ENCODE measurements around the gene TEX44.
"Not testable (repeated sequence)": the region's sequence is repeated elsewhere in the genome, so short reads cannot be mapped to it uniquely, and the experiment has no call there.

Gene TEX44

DNA sequence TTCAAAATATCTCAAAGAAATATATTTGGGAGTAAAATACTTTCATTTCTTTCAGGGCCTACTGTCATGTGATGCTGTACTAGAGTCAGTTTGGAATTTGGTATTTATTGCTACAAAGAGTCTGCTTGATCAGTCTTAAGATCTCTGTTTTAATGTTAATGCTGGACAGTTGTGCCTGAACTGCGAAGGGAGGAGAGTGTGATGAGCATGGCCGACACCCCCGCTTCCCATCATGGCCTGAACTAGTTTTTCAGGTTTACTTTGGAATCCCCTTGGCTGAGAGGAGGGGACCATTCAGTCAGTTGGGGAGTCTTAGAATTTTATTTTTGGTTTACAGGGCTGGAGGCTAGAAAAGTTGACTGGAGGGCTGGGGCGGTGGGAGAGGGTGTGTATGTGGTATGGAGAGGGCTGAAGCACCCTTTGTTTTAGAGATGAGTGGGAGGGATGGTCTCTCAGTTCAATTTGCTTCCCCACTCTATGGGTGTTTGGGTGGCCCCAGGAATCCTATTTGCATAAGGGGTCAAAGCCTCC lies 20.9 kb upstream of the TEX44 start:
- no peak for DNase-seq

DNA sequence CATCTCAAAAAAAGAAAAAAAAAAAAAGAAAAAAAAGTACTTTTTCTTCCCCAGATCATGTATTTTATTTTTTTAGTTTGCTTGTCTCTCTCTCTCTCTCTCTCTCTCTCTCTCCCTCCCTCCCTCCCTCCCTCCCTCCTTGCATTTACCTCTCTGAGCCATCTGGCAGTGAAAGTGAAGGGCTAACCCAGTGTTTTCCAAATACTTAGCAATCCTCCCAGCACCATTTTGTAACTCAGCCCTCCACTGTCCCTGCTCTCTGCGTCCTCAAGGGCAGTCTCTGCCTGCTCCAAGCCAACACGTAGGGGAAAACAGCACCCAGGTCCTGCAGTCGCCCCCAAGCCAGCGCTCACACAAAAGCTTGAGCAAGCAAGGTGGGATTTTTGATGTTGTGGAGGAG lies 19.6 kb upstream of the TEX44 start:
- no peak for DNase-seq

DNA sequence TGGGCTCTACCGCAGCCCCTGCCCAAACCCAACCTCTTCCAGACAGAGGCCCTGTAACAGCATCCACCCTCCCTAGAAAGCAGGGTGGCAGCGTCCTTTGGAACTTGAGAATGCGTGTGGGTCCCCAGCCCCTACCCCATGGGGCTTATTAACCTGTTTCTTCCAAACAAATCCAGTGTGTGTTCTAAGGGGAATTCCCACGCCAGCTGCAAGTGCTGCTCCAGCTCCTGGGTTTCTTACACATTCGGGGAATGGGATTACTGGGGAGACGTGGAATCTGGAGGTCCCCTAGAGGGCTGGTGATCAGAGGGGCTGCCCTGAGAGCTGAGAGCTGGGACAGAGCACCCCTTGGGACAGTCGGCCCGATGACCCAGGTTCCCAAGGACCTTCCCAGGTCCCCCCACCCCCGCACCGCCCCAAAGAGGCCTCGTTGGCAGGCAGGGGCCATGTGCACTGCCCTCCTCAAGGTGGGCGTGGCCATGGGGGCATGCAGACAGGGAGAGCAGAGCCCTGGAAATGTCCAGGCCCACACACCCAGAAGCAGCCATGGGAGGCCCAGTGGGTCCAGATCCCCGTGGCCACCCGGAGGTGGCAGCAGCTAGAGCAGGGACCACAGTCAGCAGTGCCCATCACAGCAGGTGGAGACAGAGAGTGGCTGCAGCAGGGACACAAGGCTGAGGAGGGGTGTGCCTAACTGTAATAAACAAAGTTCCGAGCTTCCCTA lies 18.8 kb upstream of the TEX44 start:
- no peak for DNase-seq

DNA sequence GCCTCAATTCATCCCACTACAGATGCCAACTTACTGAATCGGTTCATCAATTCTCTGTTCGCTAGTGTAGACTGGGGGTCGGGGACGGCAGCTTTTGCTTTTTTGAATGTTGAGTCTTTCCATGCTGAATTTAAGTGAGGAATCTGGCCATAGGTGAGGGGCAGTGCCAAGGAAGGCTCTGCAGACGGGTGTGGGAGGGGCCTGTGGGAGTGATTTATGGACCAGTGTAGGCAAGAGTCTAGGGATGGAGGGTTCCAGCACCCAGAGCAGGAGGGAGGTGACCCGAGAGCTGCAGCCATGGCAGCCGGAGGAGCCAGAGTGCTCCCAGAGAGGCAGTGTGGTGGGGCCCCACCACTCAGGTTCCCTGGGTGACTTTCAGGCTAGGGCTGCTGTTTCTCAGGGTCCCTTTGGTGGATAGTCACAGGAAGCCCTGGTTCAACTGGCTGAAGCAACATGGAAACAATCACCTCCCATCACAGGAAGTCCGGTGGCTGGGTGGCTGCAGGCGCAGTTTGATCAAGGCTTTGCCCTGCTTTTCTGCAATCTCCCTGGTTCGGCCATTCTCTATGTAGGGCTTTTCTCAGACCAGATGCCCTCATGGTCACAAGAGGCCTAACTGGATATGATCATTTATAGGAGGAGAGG lies 16.9 kb upstream of the TEX44 start:
- no peak for DNase-seq

DNA sequence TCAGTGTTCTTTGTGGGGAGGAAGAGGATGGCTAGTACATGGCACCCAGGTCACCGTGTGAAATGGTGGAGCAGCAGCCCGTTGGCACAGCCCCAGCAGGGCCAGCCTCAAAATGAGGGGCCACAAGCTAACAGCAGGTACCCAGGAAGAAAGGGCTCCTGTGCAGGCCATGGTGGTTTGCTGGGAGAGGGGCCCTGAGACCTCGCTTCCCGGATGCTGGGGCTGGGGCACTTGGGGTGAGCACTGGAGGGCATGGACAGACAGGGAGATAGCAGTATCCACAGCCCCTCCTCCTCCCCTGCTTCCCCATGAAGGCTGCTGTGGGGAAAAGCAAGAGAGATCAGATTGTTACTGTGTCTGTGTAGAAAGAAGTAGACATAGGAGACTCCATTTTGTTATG lies 16.2 kb upstream of the TEX44 start:
- no peak for DNase-seq

DNA sequence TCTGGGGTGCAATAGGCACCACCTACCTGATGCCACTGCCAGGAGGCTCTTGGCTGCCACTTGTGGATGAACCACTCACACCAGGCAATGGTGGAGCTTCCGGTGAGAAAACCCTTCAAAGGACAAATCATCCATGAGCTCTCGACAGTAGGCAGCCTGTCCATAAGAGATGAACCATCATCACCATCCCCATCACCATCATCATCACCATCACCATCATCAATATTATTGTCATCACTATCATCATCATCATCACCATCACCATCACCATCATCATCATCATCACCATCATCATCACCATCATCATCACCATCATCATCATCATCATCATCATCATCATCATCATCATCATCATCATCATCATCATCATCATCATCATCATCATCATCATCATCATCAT lies 14.0 kb upstream of the TEX44 start:
- not testable (repeated sequence) for DNase-seq

DNA sequence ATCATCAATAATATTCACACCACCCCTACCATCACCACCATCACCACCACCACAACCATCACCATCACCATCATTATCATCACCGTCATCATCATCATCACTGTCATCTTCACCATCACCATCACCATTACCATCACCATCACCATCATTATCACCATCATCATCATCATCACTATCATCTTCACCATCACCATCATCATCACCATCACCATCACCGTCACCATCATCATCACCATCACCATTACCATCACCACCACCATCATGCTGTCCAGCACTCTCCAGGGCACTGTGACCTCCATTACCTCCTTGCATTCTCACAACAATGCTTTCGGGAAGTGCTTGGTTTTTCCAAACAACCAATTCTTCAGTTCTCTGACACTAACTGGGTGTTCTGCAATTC lies 13.1 kb upstream of the TEX44 start:
- no peak for DNase-seq

DNA sequence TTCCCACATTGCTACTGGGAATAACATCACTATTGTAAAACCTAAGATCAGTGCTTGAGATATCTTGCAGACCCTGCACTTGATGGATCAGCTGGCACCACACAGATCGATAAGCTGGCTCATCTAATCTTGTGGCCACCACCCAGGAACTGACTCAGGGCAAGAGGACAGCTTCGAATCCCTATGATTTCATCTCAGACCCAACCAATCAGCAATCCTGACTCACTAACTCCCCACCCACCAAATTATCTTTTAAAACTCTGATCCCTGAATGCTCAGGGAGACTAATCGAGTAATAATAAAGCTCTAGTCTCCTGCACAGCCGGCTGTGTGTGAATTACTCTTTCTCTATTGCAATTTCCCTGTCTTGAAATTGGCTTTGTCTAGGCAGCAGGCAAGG lies 11.3 kb upstream of the TEX44 start:
- no peak for DNase-seq

DNA sequence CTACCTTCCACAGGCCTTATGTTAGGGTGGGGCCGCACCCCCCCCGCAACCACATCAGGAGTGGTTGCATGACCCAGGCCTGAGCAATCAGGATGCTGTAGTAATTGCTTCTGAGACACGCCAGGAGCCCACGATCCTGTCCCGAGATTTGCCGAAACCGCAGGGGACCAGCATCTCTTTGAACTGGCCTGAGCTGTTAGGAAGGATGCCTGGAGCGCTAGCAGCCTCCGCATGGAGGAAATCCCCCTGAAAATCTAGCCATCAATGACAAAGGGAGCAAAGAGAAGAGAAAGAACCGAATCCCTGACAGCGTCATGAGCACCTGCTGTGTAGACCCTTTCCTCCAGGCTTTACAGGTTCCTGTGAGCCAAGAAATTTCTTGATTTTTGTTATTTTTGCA lies 8.7 kb upstream of the TEX44 start:
- DNase-seq, result no peak

DNA sequence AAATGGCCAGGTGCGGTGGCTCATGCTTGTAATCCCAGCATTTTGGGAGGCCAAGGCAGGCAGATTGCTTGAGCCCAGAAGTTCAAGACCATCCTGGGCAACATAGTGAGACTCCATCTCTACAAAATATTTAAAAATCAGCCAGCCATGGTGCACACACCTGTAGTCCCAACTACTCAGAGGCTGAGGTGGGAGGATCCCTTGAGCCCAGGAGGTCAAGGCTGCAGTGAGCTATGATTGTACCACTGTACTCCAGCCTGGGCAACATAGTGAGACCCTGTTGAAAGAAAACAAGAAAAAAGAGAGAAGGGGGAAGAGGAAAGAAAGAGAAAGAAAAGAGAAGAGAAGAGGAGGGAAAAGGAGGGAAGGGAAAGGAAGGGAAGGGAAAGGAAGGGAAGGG lies 4.9 kb upstream of the TEX44 start:
- not testable (repeated sequence) for DNase-seq

DNA sequence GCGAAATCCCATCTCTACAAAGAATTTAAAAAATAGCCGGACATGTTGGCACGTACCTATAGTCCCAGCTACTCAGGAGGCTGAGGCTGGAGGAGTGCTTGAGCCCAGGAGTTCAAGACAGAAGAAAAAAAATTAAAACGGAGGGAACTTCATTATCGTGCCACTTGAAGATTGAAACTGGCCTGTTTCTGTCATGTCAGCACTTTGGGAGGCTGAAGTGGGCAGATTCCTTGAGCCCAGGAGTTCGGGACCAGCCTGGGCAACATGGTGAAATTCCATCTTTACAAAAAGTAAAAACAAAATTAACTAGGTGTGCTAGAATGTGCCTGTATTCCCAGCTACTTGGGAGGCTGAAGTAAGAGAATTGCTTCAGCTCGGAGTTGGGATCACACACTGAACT lies 3.0 kb upstream of the TEX44 start:
- no peak for DNase-seq

DNA sequence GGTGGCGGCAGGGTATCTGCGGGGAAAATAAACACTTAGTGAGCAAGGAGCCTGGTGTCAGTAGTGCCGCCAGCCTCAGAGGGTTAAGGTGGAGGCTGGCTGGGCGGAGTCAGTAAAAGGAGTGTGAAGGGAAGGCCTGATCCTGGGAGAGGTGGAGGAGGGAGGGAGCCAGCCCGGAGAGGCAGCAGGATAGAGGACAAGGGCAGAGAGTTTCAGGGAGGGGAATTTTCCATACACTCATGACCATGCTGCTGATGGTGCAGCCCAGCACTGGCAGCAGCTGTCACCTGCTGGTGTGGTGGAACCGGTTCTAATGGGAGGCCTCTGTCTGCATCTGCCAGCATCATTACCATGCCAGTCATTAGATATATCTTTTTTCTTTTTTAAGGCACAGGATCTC lies 2.0 kb upstream of the TEX44 start:
- DNase-seq, result peak in 2 of 3 experiments; percentile 52 to 70

DNA sequence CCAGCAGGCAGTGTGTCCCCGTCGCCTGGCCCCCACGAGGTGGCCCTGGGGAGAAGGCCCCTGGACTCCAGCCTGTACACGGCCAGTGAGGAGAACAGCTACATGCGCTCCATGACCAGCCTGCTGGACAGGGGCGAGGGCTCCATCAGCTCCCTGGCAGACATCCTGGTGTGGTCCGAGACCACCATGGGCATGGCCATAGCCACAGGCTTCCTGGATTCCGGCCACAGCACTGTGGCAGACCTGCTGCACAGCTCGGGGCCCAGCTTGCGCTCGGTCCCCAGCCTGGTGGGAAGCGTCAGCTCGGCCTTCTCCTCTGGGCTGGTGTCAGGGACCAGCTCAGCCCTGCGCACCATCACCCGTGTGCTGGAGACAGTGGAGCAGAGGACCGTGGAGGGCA lies 1.0 kb downstream of the TEX44 start:
- DNase-seq, result no peak

DNA sequence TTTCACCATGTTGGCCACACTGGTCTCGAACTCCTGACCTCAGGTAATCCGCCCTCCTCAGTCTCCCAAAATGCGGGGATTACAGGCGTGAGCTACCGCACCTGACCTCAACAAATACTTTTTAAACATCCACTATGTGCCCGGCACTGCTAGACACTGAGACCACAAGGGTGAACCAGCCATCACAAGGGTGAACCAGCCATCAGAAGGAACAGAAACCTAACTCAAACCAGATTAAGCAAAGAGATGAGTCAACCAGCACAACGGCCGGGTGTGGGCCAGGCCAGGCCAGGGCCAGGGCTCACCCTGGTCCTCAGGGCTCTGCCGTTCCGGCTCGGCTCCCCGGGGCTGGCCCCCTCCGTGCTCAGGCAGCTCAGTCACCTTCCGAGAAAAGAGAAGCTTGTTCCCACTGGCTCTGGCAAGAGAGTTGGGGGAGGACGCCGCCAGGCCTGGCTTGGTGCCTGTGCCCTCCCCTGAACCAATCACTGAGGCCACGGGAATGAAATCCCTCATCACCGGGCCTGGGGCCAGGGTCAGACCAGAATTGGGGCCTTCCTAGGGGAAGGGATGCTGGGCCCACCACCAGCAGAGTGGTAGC lies 4.4 kb downstream of the TEX44 start:
- DNase-seq, result no peak

DNA sequence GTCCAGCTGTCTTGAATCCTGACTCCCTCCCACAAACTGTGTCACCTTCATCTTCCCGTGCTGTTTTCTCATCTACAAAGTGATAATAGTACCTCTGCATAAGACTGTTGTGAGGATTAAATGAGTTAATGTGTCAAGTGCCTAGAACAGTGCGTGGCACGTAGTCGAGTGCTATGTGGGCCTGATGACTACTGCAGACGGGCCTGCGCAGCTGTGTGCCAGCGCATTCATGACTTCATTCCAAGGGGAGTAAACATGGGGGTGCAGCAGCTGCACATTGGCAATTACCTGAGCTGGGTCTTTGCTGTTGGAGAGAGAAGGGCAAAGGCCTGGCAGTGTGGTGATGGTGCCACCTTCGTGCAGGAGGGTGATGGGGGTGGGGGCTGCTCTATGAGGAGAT lies 5.0 kb downstream of the TEX44 start:
- no peak for DNase-seq

DNA sequence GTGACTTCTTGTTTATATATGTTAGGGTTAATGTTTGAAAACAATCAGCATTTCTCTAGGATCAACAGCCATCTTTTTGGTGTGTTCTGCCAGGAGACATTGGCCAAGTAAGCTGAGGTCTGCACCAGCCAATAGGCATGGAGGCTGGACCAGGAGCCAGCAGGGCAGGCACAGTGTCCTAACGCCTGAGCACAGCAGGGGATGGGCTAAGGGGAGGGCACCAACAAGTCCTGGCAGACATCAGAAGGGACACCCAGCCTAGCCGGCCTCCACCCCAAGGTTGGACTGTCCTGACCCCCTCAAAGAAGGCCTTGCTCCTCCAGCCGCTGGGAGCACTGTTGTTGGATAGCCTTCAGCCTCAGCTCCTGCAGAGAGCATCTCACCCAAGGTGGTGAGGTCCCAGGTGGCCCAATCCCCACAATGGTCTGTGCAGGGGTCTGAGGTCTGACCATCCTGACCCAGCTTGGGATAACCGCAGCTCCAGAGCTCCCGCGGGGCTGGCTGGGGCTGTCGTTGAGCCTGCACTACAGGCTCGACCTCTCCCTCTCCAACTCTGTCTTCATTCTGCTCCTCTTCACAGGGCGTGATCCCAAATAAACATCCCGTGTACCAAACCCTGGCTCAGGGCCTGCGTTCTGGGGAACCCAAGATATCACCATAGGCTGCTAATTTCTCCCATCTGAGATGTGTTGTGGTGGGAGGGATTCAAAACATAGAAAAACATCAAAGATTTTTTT lies 8.1 kb downstream of the TEX44 start:
- DNase-seq, result no peak

DNA sequence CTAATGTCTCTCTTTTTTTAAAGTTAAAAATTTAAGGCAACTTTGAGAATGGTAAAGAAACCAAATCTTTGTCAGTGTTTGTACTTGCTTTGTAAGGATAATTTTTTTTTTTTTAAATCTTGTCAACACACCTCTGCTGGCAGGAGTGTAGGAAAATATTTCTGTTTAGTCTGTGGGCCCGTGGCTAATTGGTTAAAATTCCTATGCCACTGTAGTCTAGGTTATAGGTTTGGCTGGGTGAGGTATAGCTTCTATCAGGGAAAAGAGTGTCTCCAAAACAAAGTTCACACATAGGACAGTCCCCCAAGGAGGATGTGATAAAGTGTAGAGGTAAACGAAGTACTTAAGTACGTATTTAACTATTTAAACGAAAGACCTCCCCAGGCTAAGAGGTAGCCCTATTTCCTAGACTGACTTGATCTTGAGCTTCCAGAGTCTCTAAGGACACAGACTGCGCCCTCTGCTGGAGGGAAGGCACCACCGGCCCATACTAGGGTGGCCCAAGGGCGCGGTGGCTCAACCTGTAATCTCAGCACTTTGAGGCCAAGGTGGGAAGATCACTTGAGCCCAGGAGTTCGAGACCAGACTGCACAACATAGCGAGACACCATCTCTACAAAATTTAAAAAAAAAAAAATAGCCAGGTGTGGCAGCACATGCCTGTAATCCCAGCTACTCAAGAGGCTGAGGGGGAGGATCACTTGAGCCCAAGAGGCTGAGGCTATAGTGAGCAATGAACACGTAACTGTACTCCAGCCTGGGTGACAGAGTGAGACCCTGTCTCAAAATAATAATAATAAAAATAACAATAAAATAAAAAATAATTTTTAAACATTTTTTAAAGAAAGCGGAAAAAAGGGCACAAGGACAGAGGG lies 8.9 kb downstream of the TEX44 start:
- peak; percentile 63 to 82 (median 77) for DNase-seq

DNA sequence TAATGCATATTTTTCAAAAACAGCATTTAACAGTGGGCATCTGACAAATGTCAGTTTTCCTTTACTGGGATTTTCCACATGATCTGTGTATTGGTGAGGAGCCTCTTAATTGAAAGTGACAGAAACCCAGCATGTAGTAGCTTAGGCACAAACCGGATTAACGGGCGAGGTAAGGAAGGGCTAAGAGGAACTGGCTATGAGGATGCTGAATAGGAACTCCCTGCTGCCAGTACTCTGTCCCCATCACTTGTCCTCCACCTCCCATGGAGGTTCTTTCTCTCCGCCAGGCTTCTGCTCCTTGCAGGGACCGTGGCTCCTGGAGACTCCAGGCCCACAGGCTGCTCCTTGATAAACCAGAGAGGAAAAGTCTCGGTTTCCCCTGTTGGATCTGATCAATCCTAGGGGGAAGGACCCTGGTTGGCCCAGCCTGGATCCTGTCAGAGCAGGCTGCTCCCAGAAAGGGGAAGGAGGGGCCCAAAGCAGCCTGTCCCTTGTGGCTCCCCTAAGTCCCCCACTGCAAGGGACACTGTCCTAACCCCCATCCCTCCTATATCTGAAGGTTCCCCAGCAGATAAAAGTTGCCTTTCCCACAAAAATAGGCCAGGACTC lies 10.3 kb downstream of the TEX44 start:
- DNase-seq, result peak in 2 of 3 experiments; percentile 14 to 17

DNA sequence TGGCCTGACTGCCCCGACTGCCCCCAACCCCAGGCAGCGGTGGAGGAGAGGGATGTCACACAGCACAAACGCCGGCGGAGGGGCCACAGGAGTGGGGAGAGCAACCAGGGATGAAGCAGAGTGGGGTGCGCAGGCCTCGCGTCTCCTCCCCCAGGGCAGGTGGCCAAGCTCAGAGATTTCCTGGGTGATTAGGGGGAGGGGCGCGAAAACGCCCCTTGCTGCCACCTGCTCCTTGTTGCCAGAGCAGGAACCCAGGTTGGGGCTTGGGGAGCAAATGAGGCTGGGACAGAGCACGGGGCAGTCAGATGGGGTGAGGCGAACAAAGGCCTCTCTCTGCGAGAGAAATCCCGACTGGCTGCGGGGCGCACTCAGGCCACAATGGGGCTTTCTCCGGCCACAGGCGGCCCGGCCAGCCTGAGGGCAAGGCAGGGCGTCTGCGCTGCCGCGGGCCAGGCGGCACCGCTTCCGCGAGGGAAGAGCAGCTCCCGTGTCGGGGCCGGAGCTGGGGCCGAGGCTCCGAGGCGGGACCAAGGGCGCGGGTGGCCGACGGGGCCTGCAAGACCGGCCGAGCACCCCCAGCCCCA lies 11.5 kb downstream of the TEX44 start:
- peak; percentile 15 to 92 (median 90) for DNase-seq

DNA sequence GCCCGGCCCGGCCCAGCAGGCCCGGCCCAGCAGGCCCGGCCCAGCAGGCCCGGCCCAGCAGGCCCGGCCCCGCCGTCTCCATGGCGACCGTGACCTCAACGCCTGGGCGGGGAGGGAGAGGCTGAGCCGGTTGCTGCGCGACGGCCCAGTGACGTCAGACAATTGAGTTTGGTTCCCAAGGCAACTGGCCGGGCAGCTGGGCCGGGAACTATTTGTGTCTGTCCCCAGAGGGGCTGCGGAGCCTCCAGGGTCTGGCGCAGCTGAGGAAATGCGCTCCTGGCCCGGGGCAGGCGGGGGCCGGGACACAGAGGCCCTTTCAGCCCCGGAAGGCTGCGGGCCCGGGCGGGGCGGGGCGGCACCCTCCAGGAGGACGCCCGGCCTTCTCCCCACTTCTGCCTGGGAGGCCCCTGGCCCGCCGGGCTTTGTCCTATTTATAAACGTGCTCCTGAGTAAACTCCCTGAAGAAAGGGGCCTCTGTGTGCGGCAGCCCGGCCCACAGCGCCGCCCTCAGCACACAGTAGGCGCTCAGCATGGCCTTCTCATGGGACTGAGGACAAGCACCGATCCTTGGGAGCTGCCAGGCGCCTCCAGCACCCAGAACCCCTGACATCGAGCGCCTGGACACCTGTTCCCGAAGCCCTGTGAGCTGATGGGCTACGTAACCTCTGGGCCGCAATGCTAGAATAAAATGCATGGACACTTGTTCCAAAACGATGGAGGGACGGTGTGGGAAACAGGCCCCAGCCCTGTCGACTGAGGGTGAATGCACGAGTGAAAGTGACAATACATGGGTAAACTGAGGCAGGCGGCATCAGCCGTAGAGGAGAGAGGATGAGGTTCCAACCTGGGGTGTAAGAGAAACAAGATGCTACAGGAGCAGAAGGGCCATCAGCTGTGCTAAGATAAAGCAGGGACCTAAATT lies 12.3 kb downstream of the TEX44 start:
- DNase-seq, result peak; percentile 91 to 98 (median 98)

All from NCI-H1417 (cell line).